Loucy (cell line): ENCODE data around the gene WDR33.

ENCODE experiments used
- H2AFZ ChIP-seq: fragments of 200-600 bp; sonication (generic); 2 replicates; pipeline ENCODE4 v1.6.0; 2016; ENCODE audit warnings: antibody characterized with exemption, mild to moderate bottlenecking, low read length, moderate library complexity
- H3F3A ChIP-seq: fragments of 200-600 bp; 2 replicates; pipeline ENCODE4 v1.6.0; 2016; ENCODE audit warnings: antibody characterized with exemption, low read depth, mild to moderate bottlenecking
- H3K27me3 ChIP-seq: fragments of 200-600 bp; sonication (generic); 2 replicates; pipeline ENCODE4 v1.6.1; 2014; ENCODE audit warnings: low read length, mild to moderate bottlenecking; ENCODE audit not compliant: insufficient read depth, poor library complexity, severe bottlenecking
- H3K36me3 ChIP-seq: fragments of 200-600 bp; sonication (generic); 2 replicates; pipeline ENCODE4 v1.6.1; 2016; ENCODE audit warnings: low read length; ENCODE audit not compliant: insufficient read depth
- H3K4me1 ChIP-seq: fragments of 200-600 bp; sonication (generic); 2 replicates; pipeline ENCODE4 v1.5.1; 2014; ENCODE audit warnings: low read length, mild to moderate bottlenecking; ENCODE audit not compliant: insufficient read depth, poor library complexity, severe bottlenecking
- H3K4me2 ChIP-seq: fragments of 200-600 bp; sonication (generic); 2 replicates; pipeline ENCODE4 v1.6.0; 2014; ENCODE audit warnings: antibody characterized with exemption, low read length, low read depth, mild to moderate bottlenecking; ENCODE audit not compliant: poor library complexity, severe bottlenecking
- H3K4me3 ChIP-seq: fragments of 200-600 bp; sonication (generic); 2 replicates; pipeline ENCODE4 v1.5.1; 2014; ENCODE audit warnings: low read length, mild to moderate bottlenecking, mixed read lengths; ENCODE audit not compliant: poor library complexity, severe bottlenecking
- H3K79me2 ChIP-seq: fragments of 200-600 bp; sonication (generic); 2 replicates; pipeline ENCODE4 v1.6.1; 2014; ENCODE audit warnings: low read length; ENCODE audit not compliant: insufficient read depth
- H3K9ac ChIP-seq: fragments of 200-600 bp; sonication (generic); 2 replicates; pipeline ENCODE4 v1.6.0; 2014; ENCODE audit warnings: mild to moderate bottlenecking, low read depth, low read length, moderate library complexity; ENCODE audit not compliant: poor library complexity, severe bottlenecking
- H3K9me2 ChIP-seq: fragments of 200-600 bp; sonication (generic); replicated peaks from 2 replicates; pipeline ENCODE4 v1.6.1; 2016; ENCODE audit warnings: low read depth, low read length, mixed read lengths
- H3K9me3 ChIP-seq: fragments of 200-600 bp; sonication (generic); 2 replicates; pipeline ENCODE4 v1.6.1; 2014; ENCODE audit warnings: mild to moderate bottlenecking, antibody characterized with exemption, low read length, low read depth; ENCODE audit not compliant: insufficient read depth
- H4K20me1 ChIP-seq: fragments of 200-600 bp; sonication (generic); 2 replicates; pipeline ENCODE4 v1.6.0; 2014; ENCODE audit warnings: antibody characterized with exemption, low read length, mild to moderate bottlenecking; ENCODE audit not compliant: insufficient read depth, poor library complexity, severe bottlenecking
- EZH2phosphoT487 ChIP-seq: fragments of 200-600 bp; IDR thresholded peaks from 2 replicates; pipeline ENCODE4 v1.6.1; 2018; ENCODE audit warnings: antibody characterized with exemption, mild to moderate bottlenecking, moderate library complexity, borderline replicate concordance
- TF ChIP-seq, protein P1 (sequence below): fragments of 200-600 bp; sonication (generic); conservative IDR thresholded peaks from 2 replicates; pipeline ENCODE4 v1.5.1; 2014; ENCODE audit warnings: mild to moderate bottlenecking, antibody characterized with exemption, low read length

The WDR33 gene

GRCh38 chr2:127670055-127670956 lies 140.7 kb downstream of the WDR33 start:
- no peaks in the 10 kb centered on the region for H3F3A ChIP-seq
- H3K4me1 ChIP-seq = no peaks in the 10 kb centered on the region
- H3K36me3 ChIP-seq = no peaks in the 10 kb centered on the region
- no peaks in the 10 kb centered on the region for H3K9me2 ChIP-seq
- no peak overlapping the region for H3K4me3 ChIP-seq
- no peaks in the 10 kb centered on the region for H3K9me3 ChIP-seq
- no peaks in the 10 kb centered on the region for H3K79me2 ChIP-seq
- TF ChIP-seq, protein P1, sequence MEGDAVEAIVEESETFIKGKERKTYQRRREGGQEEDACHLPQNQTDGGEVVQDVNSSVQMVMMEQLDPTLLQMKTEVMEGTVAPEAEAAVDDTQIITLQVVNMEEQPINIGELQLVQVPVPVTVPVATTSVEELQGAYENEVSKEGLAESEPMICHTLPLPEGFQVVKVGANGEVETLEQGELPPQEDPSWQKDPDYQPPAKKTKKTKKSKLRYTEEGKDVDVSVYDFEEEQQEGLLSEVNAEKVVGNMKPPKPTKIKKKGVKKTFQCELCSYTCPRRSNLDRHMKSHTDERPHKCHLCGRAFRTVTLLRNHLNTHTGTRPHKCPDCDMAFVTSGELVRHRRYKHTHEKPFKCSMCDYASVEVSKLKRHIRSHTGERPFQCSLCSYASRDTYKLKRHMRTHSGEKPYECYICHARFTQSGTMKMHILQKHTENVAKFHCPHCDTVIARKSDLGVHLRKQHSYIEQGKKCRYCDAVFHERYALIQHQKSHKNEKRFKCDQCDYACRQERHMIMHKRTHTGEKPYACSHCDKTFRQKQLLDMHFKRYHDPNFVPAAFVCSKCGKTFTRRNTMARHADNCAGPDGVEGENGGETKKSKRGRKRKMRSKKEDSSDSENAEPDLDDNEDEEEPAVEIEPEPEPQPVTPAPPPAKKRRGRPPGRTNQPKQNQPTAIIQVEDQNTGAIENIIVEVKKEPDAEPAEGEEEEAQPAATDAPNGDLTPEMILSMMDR = no peak
- TF ChIP-seq EZH2phosphoT487 = no peak
- H3K4me2 ChIP-seq = no peak overlapping the region
- no peaks in the 10 kb centered on the region for H4K20me1 ChIP-seq
- no peak overlapping the region for H2AFZ ChIP-seq
- no peak overlapping the region for H3K9ac ChIP-seq
- H3K27me3 ChIP-seq = no peaks in the 10 kb centered on the region

DNA sequence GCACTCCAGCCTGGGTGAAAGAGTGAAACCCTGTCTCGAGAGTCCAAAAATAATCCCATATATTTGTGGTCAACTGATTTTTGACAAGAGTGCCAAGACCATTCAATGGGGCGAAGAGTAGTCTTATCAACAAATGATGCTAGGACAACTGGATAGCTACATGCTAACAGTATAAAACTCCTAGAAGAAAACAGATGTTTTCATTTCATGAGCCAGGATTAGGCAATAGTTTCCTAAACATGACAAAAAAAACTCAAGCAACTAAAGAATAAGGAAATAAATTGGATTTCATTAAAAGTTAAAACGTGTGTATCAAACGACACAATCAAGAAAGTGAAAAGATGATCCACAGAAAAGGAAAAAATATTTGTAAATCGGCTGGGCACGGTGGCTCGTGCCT lies 141.9 kb downstream of the WDR33 start:
- Histone ChIP-seq H3K4me3 (no peak overlapping the region), H3K27me3 (no peaks in the 10 kb centered on the region), H2AFZ (no peak overlapping the region), H3K79me2 (no peaks in the 10 kb centered on the region), H3F3A (no peaks in the 10 kb centered on the region), H4K20me1 (no peaks in the 10 kb centered on the region), H3K9ac (no peak overlapping the region), H3K9me3 (no peaks in the 10 kb centered on the region), H3K4me2 (no peak overlapping the region), H3K4me1 (no peaks in the 10 kb centered on the region), H3K9me2 (no peaks in the 10 kb centered on the region), H3K36me3 (no peaks in the 10 kb centered on the region)
- TF ChIP-seq EZH2phosphoT487 = no peak
- TF ChIP-seq, protein P1 = no peak

DNA sequence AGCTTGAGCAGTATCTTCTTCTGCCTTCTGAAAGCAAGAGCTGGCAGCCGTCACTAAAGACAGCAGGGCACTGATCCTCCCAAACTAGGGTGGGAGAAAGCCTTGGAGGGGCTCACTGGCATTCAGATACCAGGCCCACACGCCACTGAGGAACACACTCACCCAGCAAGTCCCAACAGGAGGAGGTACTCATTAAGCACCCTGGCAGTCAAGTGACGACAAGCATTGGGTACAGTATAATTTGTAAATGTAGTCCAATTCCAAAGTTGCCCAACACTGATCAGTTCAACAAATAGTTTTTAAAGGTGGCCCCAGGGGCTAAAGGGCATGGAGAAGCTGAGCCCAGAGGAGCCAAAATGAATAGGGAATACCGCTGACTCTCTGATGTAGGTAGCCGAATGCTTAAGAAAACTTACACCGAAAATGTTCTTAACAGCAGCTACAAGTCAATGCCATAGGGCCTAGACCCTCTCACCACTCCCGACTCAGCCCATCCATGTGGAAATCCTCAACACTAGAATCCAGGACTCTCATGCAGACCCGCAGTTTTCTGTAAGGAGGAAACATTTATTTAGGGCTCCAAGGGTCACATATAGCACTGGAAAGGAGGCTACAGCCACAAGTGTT lies 145.6 kb downstream of the WDR33 start:
- H3K79me2 ChIP-seq = no peaks in the 10 kb centered on the region
- no peak overlapping the region for H3K4me2 ChIP-seq
- no peaks in the 10 kb centered on the region for H3K9me2 ChIP-seq
- no peaks in the 10 kb centered on the region for H3K27me3 ChIP-seq
- no peaks in the 10 kb centered on the region for H3K4me1 ChIP-seq
- H3K4me3 ChIP-seq = no peak overlapping the region
- H3K9ac ChIP-seq = no peak overlapping the region
- H2AFZ ChIP-seq = no peak overlapping the region
- H4K20me1 ChIP-seq = no peaks in the 10 kb centered on the region
- H3K36me3 ChIP-seq = no peaks in the 10 kb centered on the region
- no peaks in the 10 kb centered on the region for H3K9me3 ChIP-seq
- no peak for TF ChIP-seq EZH2phosphoT487
- TF ChIP-seq, protein P1 = no peak
- no peaks in the 10 kb centered on the region for H3F3A ChIP-seq
